ENCODE data around the gene GPRC5B.

Gene GPRC5B

GRCh38 chr16:19854543-19854876 is 30.1 kb downstream of the GPRC5B start:
- Histone ChIP-seq H3K4me1 (ENCODE audit: insufficient read depth, low read length) (peaks cover 37% of the 10 kb centered on the region), H3K36me3 (ENCODE audit: insufficient read depth, low read length) (no peaks in the 10 kb centered on the region; the same call in 1 of the 2 replicates), H3K9me3 (ENCODE audit: control insufficient read depth, insufficient read depth, low read length) (no peaks in the 10 kb centered on the region), H3K9ac (ENCODE audit: low read depth, low read length) (no peak overlapping the region)

- H3K9ac ChIP-seq (ENCODE audit: low read depth, low read length), result no peak overlapping the region
- peaks cover 31% of the 10 kb centered on the region for H3K4me1 ChIP-seq (ENCODE audit: insufficient read depth, low read length)
- no peaks in the 10 kb centered on the region for H3K9me3 ChIP-seq (ENCODE audit: control insufficient read depth, insufficient read depth, low read length)
- no peaks in the 10 kb centered on the region for H3K36me3 ChIP-seq (ENCODE audit: insufficient read depth, low read length)
Measured at GRCh38 chr16:19853742-19854542, 30.7 kb downstream of the GPRC5B start.

- H3K9ac ChIP-seq (ENCODE audit: low read depth, low read length), result no peak overlapping the region
- H3K9me3 ChIP-seq (ENCODE audit: control insufficient read depth, insufficient read depth, low read length), result no peaks in the 10 kb centered on the region
- no peaks in the 10 kb centered on the region for H3K36me3 ChIP-seq (ENCODE audit: insufficient read depth, low read length)
- H3K4me1 ChIP-seq (ENCODE audit: insufficient read depth, low read length), result peaks cover 25% of the 10 kb centered on the region
Measured at GRCh38 chr16:19853132-19853741, 31.4 kb downstream of the GPRC5B start.

GRCh38 chr16:19851476-19851875 is 33.2 kb downstream of the GPRC5B start:
- no peaks in the 10 kb centered on the region for H3K36me3 ChIP-seq (ENCODE audit: insufficient read depth, low read length)
- H3K4me1 ChIP-seq (ENCODE audit: insufficient read depth, low read length), result peaks cover 12% of the 10 kb centered on the region; the same call in 1 of the 2 replicates
- H3K9ac ChIP-seq (ENCODE audit: low read depth, low read length), result no peak overlapping the region
- H3K9me3 ChIP-seq (ENCODE audit: control insufficient read depth, insufficient read depth, low read length), result no peaks in the 10 kb centered on the region

- Histone ChIP-seq H3K9ac (ENCODE audit: low read depth, low read length) (no peak overlapping the region), H3K4me1 (ENCODE audit: insufficient read depth, low read length) (peaks cover 12% of the 10 kb centered on the region; the same call in 1 of the 2 replicates), H3K36me3 (ENCODE audit: insufficient read depth, low read length) (no peaks in the 10 kb centered on the region), H3K9me3 (ENCODE audit: control insufficient read depth, insufficient read depth, low read length) (no peaks in the 10 kb centered on the region)
Measured at GRCh38 chr16:19850131-19850817, 34.4 kb downstream of the GPRC5B start.

- H3K9ac ChIP-seq (ENCODE audit: low read depth, low read length), result no peak overlapping the region
- no peaks in the 10 kb centered on the region for H3K9me3 ChIP-seq (ENCODE audit: control insufficient read depth, insufficient read depth, low read length)
- H3K4me1 ChIP-seq (ENCODE audit: insufficient read depth, low read length), result peaks cover 5% of the 10 kb centered on the region; the same call in 1 of the 2 replicates
- no peaks in the 10 kb centered on the region for H3K36me3 ChIP-seq (ENCODE audit: insufficient read depth, low read length)
Measured at GRCh38 chr16:19848756-19849155, 35.9 kb downstream of the GPRC5B start.

- Histone ChIP-seq H3K9ac (ENCODE audit: low read depth, low read length) (no peak overlapping the region), H3K4me1 (ENCODE audit: insufficient read depth, low read length) (no peaks in the 10 kb centered on the region), H3K9me3 (ENCODE audit: control insufficient read depth, insufficient read depth, low read length) (no peaks in the 10 kb centered on the region), H3K36me3 (ENCODE audit: insufficient read depth, low read length) (no peaks in the 10 kb centered on the region)
Measured at GRCh38 chr16:19846436-19846835, 38.2 kb downstream of the GPRC5B start.

- no peaks in the 10 kb centered on the region for H3K9me3 ChIP-seq (ENCODE audit: control insufficient read depth, insufficient read depth, low read length)
Measured at GRCh38 chr16:19844945-19845641, 39.6 kb downstream of the GPRC5B start.

GRCh38 chr16:19843371-19843770 is 41.3 kb downstream of the GPRC5B start:
- Histone ChIP-seq H3K9me3 (ENCODE audit: control insufficient read depth, insufficient read depth, low read length) (no peaks in the 10 kb centered on the region), H3K4me1 (ENCODE audit: insufficient read depth, low read length) (0 out of 2 replicates have a peak, but pooled peaks cover 2% of the 10 kb centered on the region), H3K9ac (ENCODE audit: low read depth, low read length) (no peak overlapping the region), H3K36me3 (ENCODE audit: insufficient read depth, low read length) (no peaks in the 10 kb centered on the region; the same call in 1 of the 2 replicates)

More at GRCh38 chr16:19844945-19845641, 39.6 kb downstream of the GPRC5B start:
- Histone ChIP-seq H3K9ac (ENCODE audit: low read depth, low read length) (no peak overlapping the region), H3K4me1 (ENCODE audit: insufficient read depth, low read length) (no peaks in the 10 kb centered on the region), H3K36me3 (ENCODE audit: insufficient read depth, low read length) (no peaks in the 10 kb centered on the region; the same call in 1 of the 2 replicates)

GRCh38 chr16:19842426-19843157 is 42.1 kb downstream of the GPRC5B start:
- H3K4me1 ChIP-seq (ENCODE audit: insufficient read depth, low read length), result peaks cover 9% of the 10 kb centered on the region
- H3K36me3 ChIP-seq (ENCODE audit: insufficient read depth, low read length), result no peaks in the 10 kb centered on the region; the same call in 1 of the 2 replicates
- no peak overlapping the region for H3K9ac ChIP-seq (ENCODE audit: low read depth, low read length)
- H3K9me3 ChIP-seq (ENCODE audit: control insufficient read depth, insufficient read depth, low read length), result no peaks in the 10 kb centered on the region

GRCh38 chr16:19841184-19841583 is 43.5 kb downstream of the GPRC5B start:
- H3K36me3 ChIP-seq (ENCODE audit: insufficient read depth, low read length), result no peaks in the 10 kb centered on the region; the same call in 1 of the 2 replicates

GRCh38 chr16:19840524-19841110 is 44.0 kb downstream of the GPRC5B start:
- Histone ChIP-seq H3K9ac (ENCODE audit: low read depth, low read length) (no peak overlapping the region), H3K4me1 (ENCODE audit: insufficient read depth, low read length) (peaks cover 11% of the 10 kb centered on the region), H3K36me3 (ENCODE audit: insufficient read depth, low read length) (no peaks in the 10 kb centered on the region; the same call in 1 of the 2 replicates), H3K9me3 (ENCODE audit: control insufficient read depth, insufficient read depth, low read length) (no peaks in the 10 kb centered on the region)

More at GRCh38 chr16:19841184-19841583, 43.5 kb downstream of the GPRC5B start:
- peaks cover 11% of the 10 kb centered on the region for H3K4me1 ChIP-seq (ENCODE audit: insufficient read depth, low read length)
- H3K9me3 ChIP-seq (ENCODE audit: control insufficient read depth, insufficient read depth, low read length), result no peaks in the 10 kb centered on the region
- no peak overlapping the region for H3K9ac ChIP-seq (ENCODE audit: low read depth, low read length)

- H3K9me3 ChIP-seq (ENCODE audit: control insufficient read depth, insufficient read depth, low read length), result no peaks in the 10 kb centered on the region
- H3K9ac ChIP-seq (ENCODE audit: low read depth, low read length), result no peak overlapping the region
- H3K4me1 ChIP-seq (ENCODE audit: insufficient read depth, low read length), result peaks cover 11% of the 10 kb centered on the region
- H3K36me3 ChIP-seq (ENCODE audit: insufficient read depth, low read length), result no peaks in the 10 kb centered on the region; the same call in 1 of the 2 replicates
Measured at GRCh38 chr16:19837984-19838707, 46.5 kb downstream of the GPRC5B start.

All from ES-I3 (cell line).